Psoas muscle (tissue), 8 donors: ENCODE data around the gene TBX5. TPM values are rescaled to one million over a fixed set of nuclear protein-coding genes. Genes with fewer than 3 reads are reported as not detected.

Experiments
- ATAC-seq, 4 donors: fragments of 200-7000 bp; cut with Tn5 transposase; one replicate each; pipeline ENCODE4 v1.9.1; 2020; ENCODE audit warnings: moderate library complexity in 3 of 4, mild to moderate bottlenecking in 2 of 4
- DNase-seq, 2 donors: peaks; one replicate each; pipeline ENCODE4 v3.0.0-alpha.2; 2020
- H3K27ac ChIP-seq: fragments of 200-600 bp; one replicate; pipeline ENCODE4 v1.8.0; 2022
- H3K27me3 ChIP-seq, 3 donors: fragments of 200-600 bp in 1 of 3; one replicate each; pipeline versions ENCODE4 v1.6.1 to v1.8.0; 2013 to 2022; ENCODE audit warnings: low read length in 2 of 3, mild to moderate bottlenecking in 2 of 3, moderate library complexity in 1 of 3; ENCODE audit not compliant: insufficient read depth in 3 of 3
- H3K36me3 ChIP-seq, 2 donors: fragments of 200-600 bp in 1 of 2; one replicate each; pipeline versions ENCODE4 v1.6.1 to v1.8.0; 2013 to 2022; ENCODE audit warnings: low read depth in 1 of 2, mild to moderate bottlenecking in 1 of 2, moderate library complexity in 1 of 2; ENCODE audit not compliant: insufficient read depth in 1 of 2
- H3K4me1 ChIP-seq: fragments of 200-600 bp; one replicate; pipeline ENCODE4 v1.8.0; 2022
- H3K4me3 ChIP-seq: fragments of 200-600 bp; one replicate; pipeline ENCODE4 v1.8.0; 2022; ENCODE audit warnings: mild to moderate bottlenecking
- H3K9me3 ChIP-seq: fragments of 200-600 bp; one replicate; pipeline ENCODE4 v1.8.0; 2022
- CTCF ChIP-seq: fragments of 200-600 bp; IDR thresholded peaks from one replicate; pipeline ENCODE4 v1.8.0; 2022; ENCODE audit warnings: antibody characterized with exemption
- WGBS, 3 donors: extraction: QIAGEN DNeasy Blood & Tissue Kit; methylation state at CpG; one replicate each; pipeline versions ENCODE4 v1.1.6 to v1.1.7; 2013; 5-methylcytosine and 5-hydroxymethylcytosine counted together
- intact Hi-C, 2 donors: fragments of 100-400 bp; cut with DNase I; formaldehyde crosslinking; loops; one replicate each; pipeline versions ENCODE4 v1.11.0 to v1.14.2; 2022
- polyA plus RNA-seq, 3 donors: library from polyadenylated mRNA; stranded (reverse); fragments of 200-250 nt; gene quantifications; one replicate each; pipeline ENCODE4 v1.2.3, GENCODE V29; 2013
- total RNA-seq, 4 donors: library from RNA; stranded (reverse); fragmentation: NEBNext Ultra II Directional in 2 of 4; extraction: Animal tissue kit (Norgen Biotek cat#: 25700) in 2 of 4; gene quantifications; one replicate each; pipeline versions ENCODE4 v1.2.1 to v1.2.4, GENCODE V29; 2021 to 2023
- donor health status: healthy with polysubstance abuse.
- donor health status: DM: no; HTN: no; CAD: no; lungs with moderate emphysema.
- donor health status: Bipolar disorder and iron deficiency.
- donor health status: healthy.
- donor health status: DM: yes; HTN: yes; CAD: no.
- donor health status: DM: no; HTN: no; CAD: no.
- donor health status: DM: no; HTN: no; CAD: no.
- donor health status: DM: yes; HTN: yes; CAD: no.

TBX5 gene
- total and polyA plus RNA-seq, 7 donors, result 0.26 TPM; not detected in 6

- Histone ChIP-seq H3K4me1 (no peaks in the 10 kb centered on the region), H3K27me3 (peaks cover 0 to 63% (median 11%) of the 10 kb centered on the region in 3 donors), H3K27ac (no peak overlapping the region), H3K36me3 (no peaks in the 10 kb centered on the region), H3K4me3 (no peak overlapping the region), H3K9me3 (no peaks in the 10 kb centered on the region)
- 4 to 9% (median 6%) methylated on average over 8 of the region's 8 CpGs for WGBS, 3 donors
- ATAC-seq (no peak), DNase-seq (no peak)
- no peak for TF ChIP-seq CTCF
- intact Hi-C loops, result no loop called here
Observed at GRCh38 chr12:114438635-114439256, 32.8 kb upstream of the TBX5 start.

DNA sequence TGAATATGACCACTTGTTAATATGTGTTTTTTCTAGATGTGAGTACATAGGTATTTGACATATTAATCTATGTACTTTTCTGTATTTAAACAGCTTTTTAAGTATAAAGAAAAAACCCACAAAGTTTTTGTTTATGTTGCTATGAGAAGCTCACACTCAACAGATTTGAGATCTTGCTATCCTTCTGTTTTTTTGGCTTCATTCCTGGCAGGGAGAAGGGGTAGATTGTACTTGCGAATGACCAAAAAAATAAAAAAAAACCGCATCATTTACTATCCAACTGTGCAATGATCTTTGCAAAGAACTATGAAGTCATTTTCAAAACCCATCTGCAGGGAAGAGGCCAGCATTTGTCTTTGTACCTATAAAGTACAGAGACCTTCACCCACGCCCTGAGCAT, 28.4 kb upstream of the TBX5 start:
- no peak for TF ChIP-seq CTCF
- peaks cover 0 to 22% (median 4%) of the 10 kb centered on the region in 3 donors for H3K27me3 ChIP-seq
- intact Hi-C loops, result no loop called here

DNA sequence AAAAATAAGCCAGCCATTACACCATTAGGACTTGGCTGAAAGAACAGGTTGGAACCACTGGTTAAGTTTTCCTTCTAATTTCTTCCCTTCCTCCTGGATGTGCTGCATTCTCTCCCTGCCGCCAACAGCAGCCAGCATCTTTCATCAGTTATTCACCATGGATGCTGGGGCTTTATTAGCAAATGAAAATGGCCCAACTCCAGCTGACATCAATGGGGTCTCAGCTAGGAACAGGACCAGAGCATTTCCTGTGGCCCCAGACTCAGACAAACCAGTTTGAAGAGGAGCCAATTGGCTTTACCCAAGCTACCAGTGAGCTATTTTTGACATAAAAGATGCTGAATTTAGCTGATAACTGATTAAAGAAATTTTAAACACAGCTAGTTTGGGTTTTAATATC, 26.0 kb upstream of the TBX5 start:
- no peak overlapping the region for H3K27ac ChIP-seq
- no peak for TF ChIP-seq CTCF
- 14 to 25% (median 18%) methylated on average over 1 of the region's 1 CpG for WGBS, 3 donors
- H3K4me3 ChIP-seq, result no peak overlapping the region
- H3K27me3 ChIP-seq, result peaks cover 0 to 8% (median 0%) of the 10 kb centered on the region in 3 donors
- DNase-seq, result no peak
- intact Hi-C loops, result no loop called here
- H3K4me1 ChIP-seq, result no peaks in the 10 kb centered on the region
- no peak for ATAC-seq
- H3K36me3 ChIP-seq, result no peaks in the 10 kb centered on the region
- H3K9me3 ChIP-seq, result no peaks in the 10 kb centered on the region

More for the DNA sequence above, 28.4 kb upstream of the TBX5 start:
- Histone ChIP-seq H3K4me3 (no peak overlapping the region), H3K27ac (no peak overlapping the region), H3K36me3 (no peaks in the 10 kb centered on the region), H3K9me3 (no peaks in the 10 kb centered on the region), H3K4me1 (no peaks in the 10 kb centered on the region)
- no peak for DNase-seq
- WGBS, 3 donors, result 44 to 49% (median 47%) methylated on average over 3 of the region's 3 CpGs
- ATAC-seq, result no peak

GRCh38 chr12:114430306-114430705, 24.4 kb upstream of the TBX5 start:
- H3K4me3 ChIP-seq, result no peak overlapping the region
- no peaks in the 10 kb centered on the region for H3K4me1 ChIP-seq
- no peaks in the 10 kb centered on the region for H3K9me3 ChIP-seq
- intact Hi-C loops, result no loop called here
- H3K36me3 ChIP-seq, result no peaks in the 10 kb centered on the region
- DNase-seq, result no peak
- WGBS, 3 donors, result 47 to 52% (median 47%) methylated on average over 4 of the region's 4 CpGs
- peaks cover 0 to 14% (median 0%) of the 10 kb centered on the region in 3 donors for H3K27me3 ChIP-seq
- ATAC-seq, result no peak
- no peak for TF ChIP-seq CTCF
- no peak overlapping the region for H3K27ac ChIP-seq
